SK-N-SH treated with all-trans-retinoic acid at 6 μM for 48 hours (cell line): Measurements from ENCODE around the gene PCDHGB1.

Source experiments
- ATAC-seq: fragments of 200-7000 bp; cut with Tn5 transposase; 3 replicates; pipeline ENCODE4 v1.9.1; 2020; ENCODE audit warnings: mild to moderate bottlenecking, moderate library complexity
- ARNTL ChIP-seq: fragments of 450-650 bp; formaldehyde crosslinking; IDR thresholded peaks from 2 replicates; pipeline ENCODE4 v1.5.0; 2020; ENCODE audit warnings: low read depth, mild to moderate bottlenecking, moderate library complexity, borderline replicate concordance
- BACH2 ChIP-seq: fragments of 250-450 bp; sonication (Bioruptor Pico); IDR thresholded peaks from 2 replicates; pipeline ENCODE4 v1.9.0; 2021; ENCODE audit warnings: mild to moderate bottlenecking, borderline replicate concordance
- CREB5 ChIP-seq: fragments of 250-450 bp; sonication (Bioruptor Pico); IDR thresholded peaks from 2 replicates; pipeline ENCODE4 v1.5.1; 2020; ENCODE audit warnings: low read depth, mild to moderate bottlenecking, moderate library complexity
- CSRNP3 ChIP-seq: fragments of 250-450 bp; sonication (Bioruptor Pico); IDR thresholded peaks from 2 replicates; pipeline ENCODE4 v1.5.1; 2021; ENCODE audit warnings: mild to moderate bottlenecking, moderate library complexity
- ESRRG ChIP-seq: fragments of 250-450 bp; sonication (Bioruptor Pico); IDR thresholded peaks from 2 replicates; pipeline ENCODE4 v1.6.1; 2021; ENCODE audit warnings: mild to moderate bottlenecking
- GLIS3 ChIP-seq: fragments of 250-450 bp; sonication (Bioruptor Pico); IDR thresholded peaks from 2 replicates; pipeline ENCODE4 v1.5.0; 2020; ENCODE audit warnings: mild to moderate bottlenecking, moderate library complexity
- ISL1 ChIP-seq: fragments of 250-450 bp; sonication (Bioruptor Pico); IDR thresholded peaks from 2 replicates; pipeline ENCODE4 v2.1.2; 2022; ENCODE audit warnings: mild to moderate bottlenecking, moderate library complexity
- OSR1 ChIP-seq: fragments of 250-450 bp; sonication (Bioruptor Pico); IDR thresholded peaks from 2 replicates; pipeline ENCODE4 v1.8.0; 2022; ENCODE audit warnings: moderate library complexity, mild to moderate bottlenecking, inconsistent platforms
- PPARA ChIP-seq: fragments of 250-450 bp; sonication (Bioruptor Pico); IDR thresholded peaks from 2 replicates; pipeline ENCODE4 v1.5.0; 2020; ENCODE audit warnings: mild to moderate bottlenecking, borderline replicate concordance
- RARB ChIP-seq: fragments of 250-450 bp; sonication (Bioruptor Pico); IDR thresholded peaks from 2 replicates; pipeline ENCODE4 v1.8.0; 2021; ENCODE audit warnings: mild to moderate bottlenecking, moderate library complexity
- TCF4 ChIP-seq: fragments of 250-450 bp; sonication (Bioruptor Pico); IDR thresholded peaks from 2 replicates; pipeline ENCODE4 v1.8.0; 2021; ENCODE audit warnings: mild to moderate bottlenecking, moderate library complexity, borderline replicate concordance
- TOX ChIP-seq: fragments of 250-450 bp; sonication (Bioruptor Pico); IDR thresholded peaks from 2 replicates; pipeline ENCODE4 v1.8.0; 2021; ENCODE audit warnings: mild to moderate bottlenecking, moderate library complexity, borderline replicate concordance
- TSHZ2 ChIP-seq: fragments of 250-450 bp; sonication (Bioruptor Pico); IDR thresholded peaks from 2 replicates; pipeline ENCODE4 v1.5.0; 2020; ENCODE audit warnings: mild to moderate bottlenecking, moderate library complexity
- ZC3H10 ChIP-seq: fragments of 250-450 bp; sonication (Bioruptor Pico); IDR thresholded peaks from 2 replicates; pipeline ENCODE4 v1.5.1; 2021; ENCODE audit warnings: mild to moderate bottlenecking, moderate library complexity
- ZFP3 ChIP-seq: fragments of 250-450 bp; sonication (Bioruptor Pico); IDR thresholded peaks from 2 replicates; pipeline ENCODE4 v1.5.0; 2020; ENCODE audit warnings: mild to moderate bottlenecking, moderate library complexity
- ZFP30 ChIP-seq: fragments of 450-650 bp; formaldehyde crosslinking; IDR thresholded peaks from 2 replicates; pipeline ENCODE4 v1.5.0; 2022; ENCODE audit warnings: mild to moderate bottlenecking, moderate library complexity
- ZNF565 ChIP-seq: fragments of 450-650 bp; formaldehyde crosslinking; conservative IDR thresholded peaks from 2 replicates; pipeline ENCODE4 v1.5.0; 2020; ENCODE audit warnings: low read depth, mild to moderate bottlenecking, moderate library complexity
- ZNF8 ChIP-seq: fragments of 450-650 bp; formaldehyde crosslinking; IDR thresholded peaks from 2 replicates; pipeline ENCODE4 v1.5.0; 2020; ENCODE audit warnings: mild to moderate bottlenecking, moderate library complexity
- TF ChIP-seq, protein P1 (sequence below): fragments of 250-450 bp; sonication (Bioruptor Pico); IDR thresholded peaks from 2 replicates; pipeline ENCODE4 v1.8.0; 2021; ENCODE audit warnings: low read depth, mild to moderate bottlenecking, moderate library complexity, borderline replicate concordance
- TF ChIP-seq, protein P2 (sequence below): fragments of 250-450 bp; sonication (Bioruptor Pico); IDR thresholded peaks from 2 replicates; pipeline ENCODE4 v1.8.0; 2020; ENCODE audit warnings: mild to moderate bottlenecking, moderate library complexity, borderline replicate concordance

Gene PCDHGB1

GRCh38 chr5:141382469-141383294, 32.8 kb downstream of the PCDHGB1 start, which contains the start of gene PCDHGA7 (continued):
- no peak for TF ChIP-seq CSRNP3
- TF ChIP-seq, protein P1, sequence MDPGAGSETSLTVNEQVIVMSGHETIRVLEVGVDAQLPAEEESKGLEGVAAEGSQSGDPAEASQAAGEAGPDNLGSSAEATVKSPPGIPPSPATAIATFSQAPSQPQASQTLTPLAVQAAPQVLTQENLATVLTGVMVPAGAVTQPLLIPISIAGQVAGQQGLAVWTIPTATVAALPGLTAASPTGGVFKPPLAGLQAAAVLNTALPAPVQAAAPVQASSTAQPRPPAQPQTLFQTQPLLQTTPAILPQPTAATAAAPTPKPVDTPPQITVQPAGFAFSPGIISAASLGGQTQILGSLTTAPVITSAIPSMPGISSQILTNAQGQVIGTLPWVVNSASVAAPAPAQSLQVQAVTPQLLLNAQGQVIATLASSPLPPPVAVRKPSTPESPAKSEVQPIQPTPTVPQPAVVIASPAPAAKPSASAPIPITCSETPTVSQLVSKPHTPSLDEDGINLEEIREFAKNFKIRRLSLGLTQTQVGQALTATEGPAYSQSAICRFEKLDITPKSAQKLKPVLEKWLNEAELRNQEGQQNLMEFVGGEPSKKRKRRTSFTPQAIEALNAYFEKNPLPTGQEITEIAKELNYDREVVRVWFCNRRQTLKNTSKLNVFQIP (CRISPR knock-in tag): no peak

- TF ChIP-seq ZC3H10 (CRISPR knock-in tag) (no peak), PPARA (CRISPR knock-in tag) (no peak), CREB5 (CRISPR knock-in tag) (no peak), ZNF565 (no peak), RARB (CRISPR knock-in tag) (no peak), TCF4 (CRISPR knock-in tag) (no peak), TOX (CRISPR knock-in tag) (no peak), TSHZ2 (CRISPR knock-in tag) (no peak), ESRRG (no peak), ZFP3 (CRISPR knock-in tag) (no peak), BACH2 (CRISPR knock-in tag) (no peak), ARNTL (CRISPR knock-in tag) (no peak), ZFP30 (CRISPR knock-in tag) (no peak), GLIS3 (CRISPR knock-in tag) (no peak), ZNF8 (CRISPR knock-in tag) (no peak), OSR1 (CRISPR knock-in tag) (no peak), ISL1 (CRISPR knock-in tag) (no peak)
- TF ChIP-seq, protein P2, sequence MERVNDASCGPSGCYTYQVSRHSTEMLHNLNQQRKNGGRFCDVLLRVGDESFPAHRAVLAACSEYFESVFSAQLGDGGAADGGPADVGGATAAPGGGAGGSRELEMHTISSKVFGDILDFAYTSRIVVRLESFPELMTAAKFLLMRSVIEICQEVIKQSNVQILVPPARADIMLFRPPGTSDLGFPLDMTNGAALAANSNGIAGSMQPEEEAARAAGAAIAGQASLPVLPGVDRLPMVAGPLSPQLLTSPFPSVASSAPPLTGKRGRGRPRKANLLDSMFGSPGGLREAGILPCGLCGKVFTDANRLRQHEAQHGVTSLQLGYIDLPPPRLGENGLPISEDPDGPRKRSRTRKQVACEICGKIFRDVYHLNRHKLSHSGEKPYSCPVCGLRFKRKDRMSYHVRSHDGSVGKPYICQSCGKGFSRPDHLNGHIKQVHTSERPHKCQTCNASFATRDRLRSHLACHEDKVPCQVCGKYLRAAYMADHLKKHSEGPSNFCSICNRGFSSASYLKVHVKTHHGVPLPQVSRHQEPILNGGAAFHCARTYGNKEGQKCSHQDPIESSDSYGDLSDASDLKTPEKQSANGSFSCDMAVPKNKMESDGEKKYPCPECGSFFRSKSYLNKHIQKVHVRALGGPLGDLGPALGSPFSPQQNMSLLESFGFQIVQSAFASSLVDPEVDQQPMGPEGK (CRISPR knock-in tag): no peak
- TF ChIP-seq, protein P1 (CRISPR knock-in tag): no peak
- no peak for ATAC-seq
Measured at GRCh38 chr5:141383345-141383744, 33.4 kb downstream of the PCDHGB1 start.
